ENCODE results near the gene ZMAT5.
A peak's percentile ranks its signal among the peaks of the same experiment; 100 is the strongest.

The ZMAT5 gene

GRCh38 chr22:29704528-29705285, 62.1 kb downstream of the ZMAT5 start:
- no peak for DNase-seq

GRCh38 chr22:29703569-29704195, 63.1 kb downstream of the ZMAT5 start:
- no peak for DNase-seq

- DNase-seq = no peak
These were observed 63.8 kb downstream of the ZMAT5 start for GRCh38 chr22:29702931-29703501.

GRCh38 chr22:29702000-29702930, 64.5 kb downstream of the ZMAT5 start:
- DNase-seq = no peak

GRCh38 chr22:29701155-29701999, 65.4 kb downstream of the ZMAT5 start:
- peak; percentile 24 for DNase-seq

GRCh38 chr22:29700900-29701154, 66.0 kb downstream of the ZMAT5 start:
- DNase-seq = no peak

- DNase-seq = no peak
These were observed 66.5 kb downstream of the ZMAT5 start for GRCh38 chr22:29700206-29700899.

GRCh38 chr22:29697853-29698598, 68.8 kb downstream of the ZMAT5 start:
- no peak for DNase-seq

GRCh38 chr22:29695129-29695926, 71.5 kb downstream of the ZMAT5 start:
- no peak for DNase-seq

GRCh38 chr22:29693671-29694070, 73.1 kb downstream of the ZMAT5 start:
- DNase-seq = no peak

- DNase-seq = no peak
These were observed 73.6 kb downstream of the ZMAT5 start for GRCh38 chr22:29693161-29693560.

GRCh38 chr22:29692327-29692640, 74.5 kb downstream of the ZMAT5 start:
- DNase-seq = no peak

GRCh38 chr22:29691636-29692326, 75.0 kb downstream of the ZMAT5 start:
- no peak for DNase-seq

GRCh38 chr22:29690476-29690875, 76.3 kb downstream of the ZMAT5 start:
- no peak for DNase-seq

GRCh38 chr22:29689880-29690213, 77.0 kb downstream of the ZMAT5 start:
- DNase-seq = no peak

- DNase-seq = no peak
These were observed 77.5 kb downstream of the ZMAT5 start for GRCh38 chr22:29689206-29689879.

GRCh38 chr22:29684244-29684643, 82.6 kb downstream of the ZMAT5 start:
- no peak for DNase-seq

GRCh38 chr22:29683536-29683935, 83.3 kb downstream of the ZMAT5 start:
- no peak for DNase-seq
